H1 (cell line): ENCODE results near the gene RRAS2. TPM values are rescaled to one million over a fixed set of nuclear protein-coding genes. Genes with fewer than 3 reads are reported as not detected.

Experiments
- CTCF ChIA-PET: fragments of 300-600 bp; sonication (Branson Sonifier 250); formaldehyde crosslinking; loops from one replicate; lab custom pipeline; 2021; ENCODE audit not compliant: partially characterized antibody; lab: Charles Lee
- POLR2A ChIA-PET: fragments of 300-600 bp; sonication (Branson Sonifier 250); formaldehyde crosslinking; loops from one replicate; lab custom pipeline; 2021; ENCODE audit warnings: inconsistent platforms; ENCODE audit not compliant: partially characterized antibody; lab: Charles Lee
- DNase-seq, 2 experiments: peaks; one replicate each; pipeline versions ENCODE4 v3.0.0 to v3.0.0-alpha.2; 2010 to 2022; ENCODE audit warnings: low spot score in 2 of 2, low read depth in 1 of 2, mixed read lengths in 1 of 2
- FAIRE-seq: peaks from 2 replicates; lab custom pipeline; 2011; peaks lifted over from hg19 to GRCh38; lab: Jason Lieb, UNC
- H2AFZ ChIP-seq: 2 replicates; pipeline ENCODE4 v1.8.1; 2012; ENCODE audit warnings: low read length, inconsistent platforms
- H2AK5ac ChIP-seq: 2 replicates; pipeline ENCODE4 v1.6.1; 2013; ENCODE audit warnings: low read depth, low read length
- H2BK120ac ChIP-seq: replicated peaks from 2 replicates; pipeline ENCODE3; 2013; ENCODE audit warnings: low read depth, low read length, inconsistent platforms
- H2BK12ac ChIP-seq: 2 replicates; pipeline ENCODE4 v1.6.1; 2013; ENCODE audit warnings: low read depth, low read length
- H2BK15ac ChIP-seq: 2 replicates; pipeline ENCODE4 v1.6.1; 2013; ENCODE audit warnings: low read length
- H2BK20ac ChIP-seq: 2 replicates; pipeline ENCODE4 v1.6.1; 2013; ENCODE audit warnings: low read length
- H2BK5ac ChIP-seq: 2 replicates; pipeline ENCODE4 v1.6.1; 2013; ENCODE audit warnings: low read depth, low read length
- H3K14ac ChIP-seq: 2 replicates; pipeline ENCODE4 v1.6.1; 2013; ENCODE audit warnings: inconsistent platforms; ENCODE audit not compliant: insufficient read length
- H3K18ac ChIP-seq: 2 replicates; pipeline ENCODE4 v1.6.1; 2013; ENCODE audit warnings: low read length; ENCODE audit errors: extremely low read depth
- H3K23ac ChIP-seq: 2 replicates; pipeline ENCODE4 v1.6.1; 2013; ENCODE audit warnings: inconsistent platforms; ENCODE audit not compliant: insufficient read length
- H3K23me2 ChIP-seq: 2 replicates; pipeline ENCODE4 v1.6.1; 2013; ENCODE audit warnings: low read depth, low read length
- H3K27ac ChIP-seq: 2 replicates; pipeline ENCODE4 v1.6.1; 2011; ENCODE audit warnings: low read depth, low read length, inconsistent platforms
- H3K27me3 ChIP-seq, 4 experiments: replicated peaks in 1 of 4; 1 replicate in 1 of 4; 2 replicates in 3 of 4; pipeline versions ENCODE4 v1.6.1 to v1.8.1; 2011 to 2013; ENCODE audit warnings: low read length in 3 of 4, mild to moderate bottlenecking in 3 of 4, inconsistent platforms in 2 of 4, mixed read lengths in 2 of 4, moderate library complexity in 1 of 4; ENCODE audit not compliant: control insufficient read depth in 3 of 4, insufficient read depth in 3 of 4; ENCODE audit errors: extremely low read depth in 1 of 4
- H3K36me3 ChIP-seq, 4 experiments: 2 replicates each; pipeline versions ENCODE4 v1.6.1 to v1.8.1; 2011 to 2013; ENCODE audit warnings: mild to moderate bottlenecking in 4 of 4, low read length in 3 of 4, moderate library complexity in 2 of 4, control low read depth in 1 of 4, inconsistent platforms in 1 of 4; ENCODE audit not compliant: insufficient read depth in 4 of 4, control insufficient read depth in 2 of 4
- H3K4ac ChIP-seq: replicated peaks from 2 replicates; pipeline ENCODE3; 2013; ENCODE audit warnings: low read length, low read depth, mixed read lengths, inconsistent platforms; ENCODE audit not compliant: insufficient read length
- H3K4me1 ChIP-seq, 4 experiments: replicated peaks in 1 of 4; 1 replicate in 1 of 4; 2 replicates in 3 of 4; pipeline versions ENCODE4 v1.6.1 to v1.8.1; 2011 to 2013; ENCODE audit warnings: low read length in 3 of 4, inconsistent platforms in 2 of 4, mixed read lengths in 1 of 4; ENCODE audit not compliant: insufficient read depth in 4 of 4, control insufficient read depth in 3 of 4
- H3K4me2 ChIP-seq, 2 experiments: 2 replicates each; pipeline versions ENCODE4 v1.6.1 to v1.8.1; 2011 to 2013; ENCODE audit warnings: low read depth in 2 of 2, low read length in 2 of 2, control low read depth in 1 of 2, inconsistent platforms in 1 of 2, mild to moderate bottlenecking in 1 of 2; ENCODE audit not compliant: insufficient read depth in 1 of 2
- H3K4me3 ChIP-seq, 4 experiments: fragments of 200-600, 300-600 bp in 1 of 4; sonication (generic), shearing (Covaris generic), sonication (Bioruptor Twin) in 1 of 4; 2 replicates each; pipeline versions ENCODE4 v1.5.1 to v1.8.1; 2011 to 2016; ENCODE audit warnings: low read length in 4 of 4, low read depth in 3 of 4, control low read depth in 2 of 4, inconsistent platforms in 2 of 4, mild to moderate bottlenecking in 2 of 4, mixed read lengths in 1 of 4, moderate library complexity in 1 of 4; ENCODE audit not compliant: insufficient read depth in 2 of 4; ENCODE audit errors: extremely low read depth in 1 of 4
- H3K56ac ChIP-seq: replicated peaks from 2 replicates; pipeline ENCODE3; 2013; ENCODE audit warnings: low read depth, mild to moderate bottlenecking, mixed read lengths, low read length, inconsistent platforms; ENCODE audit not compliant: insufficient read length
- H3K79me1 ChIP-seq: 2 replicates; pipeline ENCODE4 v1.6.1; 2013; ENCODE audit warnings: low read depth, low read length, control low read depth
- H3K79me2 ChIP-seq, 2 experiments: 2 replicates each; pipeline versions ENCODE4 v1.6.1 to v1.8.1; 2012 to 2013; ENCODE audit warnings: low read length in 2 of 2, mild to moderate bottlenecking in 2 of 2, inconsistent platforms in 1 of 2; ENCODE audit not compliant: insufficient read depth in 2 of 2, control insufficient read depth in 1 of 2
- H3K9ac ChIP-seq, 4 experiments: replicated peaks in 1 of 4; 1 replicate in 1 of 4; 2 replicates in 3 of 4; pipeline versions ENCODE4 v1.6.1 to v1.8.1; 2011 to 2013; ENCODE audit warnings: low read depth in 3 of 4, low read length in 3 of 4, control low read depth in 2 of 4, mild to moderate bottlenecking in 2 of 4, moderate library complexity in 2 of 4, inconsistent platforms in 1 of 4; ENCODE audit errors: extremely low read depth in 1 of 4
- H3K9me3 ChIP-seq, 2 experiments: 2 replicates each; pipeline versions ENCODE4 v1.6.1 to v1.8.1; 2012 to 2013; ENCODE audit warnings: mild to moderate bottlenecking in 2 of 2, moderate library complexity in 2 of 2, control low read depth in 1 of 2, inconsistent platforms in 1 of 2, low read depth in 1 of 2, low read length in 1 of 2, mixed read lengths in 1 of 2; ENCODE audit not compliant: insufficient read depth in 2 of 2
- H4K20me1 ChIP-seq, 2 experiments: replicated peaks in 1 of 2; 2 replicates each; pipeline versions ENCODE3 to v1.8.1; 2011 to 2013; ENCODE audit warnings: inconsistent platforms in 2 of 2, low read length in 2 of 2, mild to moderate bottlenecking in 1 of 2; ENCODE audit not compliant: insufficient read depth in 2 of 2, control insufficient read depth in 1 of 2
- H4K5ac ChIP-seq: 2 replicates; pipeline ENCODE4 v1.6.1; 2013; ENCODE audit warnings: low read length, low read depth, mixed read lengths, inconsistent platforms; ENCODE audit not compliant: insufficient read length
- H4K8ac ChIP-seq: 2 replicates; pipeline ENCODE4 v1.8.0; 2013; ENCODE audit warnings: mild to moderate bottlenecking, moderate library complexity, low read length, inconsistent platforms; ENCODE audit not compliant: insufficient read depth; ENCODE audit errors: extremely low read depth
- H4K91ac ChIP-seq: replicated peaks from 2 replicates; pipeline ENCODE3; 2013; ENCODE audit warnings: low read length, mixed read lengths, inconsistent platforms; ENCODE audit not compliant: insufficient read length
- CREB1 ChIP-seq: IDR thresholded peaks from 2 replicates; pipeline ENCODE4 v1.6.1; 2012; ENCODE audit warnings: inconsistent platforms
- CTCF ChIP-seq, 3 experiments: IDR thresholded peaks; 1 replicate in 2 of 3; 2 replicates in 1 of 3; pipeline versions ENCODE4 v1.5.1 to v1.6.1; 2011; ENCODE audit warnings: low read length in 3 of 3, mild to moderate bottlenecking in 3 of 3, inconsistent platforms in 2 of 3, low read depth in 1 of 3, moderate library complexity in 1 of 3; ENCODE audit not compliant: insufficient read depth in 1 of 3; ENCODE audit errors: control extremely low read depth in 1 of 3
- SP2 ChIP-seq: IDR thresholded peaks from 2 replicates; pipeline ENCODE4 v1.6.1; 2012; ENCODE audit warnings: mild to moderate bottlenecking, low read length, inconsistent platforms
- SRF ChIP-seq: IDR thresholded peaks from 2 replicates; pipeline ENCODE4 v1.6.1; 2011; ENCODE audit warnings: mild to moderate bottlenecking, low read depth, low read length, moderate library complexity
- WGBS, 2 experiments: shearing (Covaris generic) in 1 of 2; methylation state at CpG; one replicate each; pipeline versions ENCODE4 v1.1.6 to v1.1.7; 2013 to 2015; ENCODE audit warnings: low lambda C conversion rate in 2 of 2, mixed read lengths in 2 of 2, inconsistent platforms in 1 of 2, low coverage in 1 of 2, missing lambda C conversion rate in 1 of 2; ENCODE audit not compliant: insufficient replicate concordance in 2 of 2, insufficient coverage in 1 of 2, insufficient read length in 1 of 2; ENCODE audit errors: extremely low coverage in 1 of 2, missing lambda C conversion rate in 1 of 2; 5-methylcytosine and 5-hydroxymethylcytosine counted together
- polyA plus RNA-seq, 7 experiments: library from polyadenylated mRNA; depleted of rRNA in 3 of 7; stranded (reverse) in 5 of 7; unstranded in 2 of 7; fragments of >200 nt in 5 of 7; fragments of 200-250 nt in 2 of 7; gene quantifications; 1 replicate in 5 of 7; 2 replicates in 1 of 7; 4 replicates in 1 of 7; pipeline versions ENCODE4 v1.2.1 to v1.2.3, GENCODE V29; 2011 to 2013; ENCODE audit warnings: missing spikeins in 2 of 7, mixed read lengths in 2 of 7
- total RNA-seq: library from RNA; stranded (reverse); fragmentation: NEBNext Ultra II Directional; extraction: Animal tissue kit (Norgen Biotek cat#: 25700); gene quantifications from 2 replicates; pipeline ENCODE4 v1.2.1, GENCODE V29; 2021

RRAS2 gene
- total and polyA plus RNA-seq, 2 of the 8 experiments (the other 6 are each of a cell fraction or from before 2014, with no cell fraction given) = 72.3 to 234 TPM

- peaks cover 0 to 27% (median 5%) of the 10 kb centered on the region in 4 experiments; a peak in 5 of 7 replicates for H3K4me1 ChIP-seq
- H3K9ac ChIP-seq = no peak overlapping the region
- no peak overlapping the region for H3K14ac ChIP-seq
- peaks cover 41 to 100% of the 10 kb centered on the region in 2 experiments for H3K79me2 ChIP-seq
- H2AFZ ChIP-seq = no peak overlapping the region
- 45% methylated on average over 6 of the region's 6 CpGs; no CpG with 5 or more reads in 1 of the 2 experiments for WGBS, 2 experiments
- no peak overlapping the region for H3K23ac ChIP-seq
- no peak overlapping the region for H2BK20ac ChIP-seq
- ChIA-PET CTCF (interaction anchor here (0.6 to 17.5 kb wide), 40 partner anchors 8 to 528 kb away, joined by 3 to 312 read pairs (median 6); no protein-coding TSS in a partner anchor), POLR2A (interaction anchor here (0.6 to 2.2 kb wide), 11 partner anchors 10 to 122 kb away, joined by 3 to 11 read pairs (median 4); no protein-coding TSS in a partner anchor)
- H3K27me3 ChIP-seq = no peaks in the 10 kb centered on the region
- H3K27ac ChIP-seq = no peak overlapping the region
- no peaks in the 10 kb centered on the region for H3K9me3 ChIP-seq
- peaks cover 2% of the 10 kb centered on the region; the same call in 1 of the 2 replicates for H3K23me2 ChIP-seq
- H3K4ac ChIP-seq = no peak overlapping the region
- H3K36me3 ChIP-seq = peaks cover 0 to under 1% (median 0%) of the 10 kb centered on the region in 4 experiments; a peak in 1 of 8 replicates
- no peak overlapping the region for H2AK5ac ChIP-seq
- H2BK120ac ChIP-seq = no peak overlapping the region
- H3K18ac ChIP-seq = no peak overlapping the region
- H4K20me1 ChIP-seq = peaks cover 16 to 17% of the 10 kb centered on the region in 2 experiments
- 0 out of 4 replicates have a peak overlapping the region, but pooled peaks of 1 of the 2 experiments have one; percentile 7 for H3K4me2 ChIP-seq
- H4K91ac ChIP-seq = no peak overlapping the region
- H2BK12ac ChIP-seq = no peak overlapping the region
- H3K56ac ChIP-seq = no peak overlapping the region
- H2BK5ac ChIP-seq = no peak overlapping the region
- no peak overlapping the region for H3K4me3 ChIP-seq
- H4K8ac ChIP-seq = no peak overlapping the region
- peak in 1 of 2 experiments; percentile 23 for DNase-seq
- H4K5ac ChIP-seq = no peak overlapping the region
- peaks cover 9% of the 10 kb centered on the region for H3K79me1 ChIP-seq
- peak; percentile 98 for FAIRE-seq
- no peak overlapping the region for H2BK15ac ChIP-seq
- peak; percentile 35 to 91 (median 88) for TF ChIP-seq CTCF (IDR thresholded peaks at IDR 0.05; ENCODE audit: control extremely low read depth in 1 of 3, insufficient read depth in 1 of 3, low read depth in 1 of 3, low read length in 3 of 3)
- no peak for TF ChIP-seq SP2
- peak; percentile 30; the same call in 1 of the 2 replicates for TF ChIP-seq CREB1
- TF ChIP-seq SRF = no peak
Measured at GRCh38 chr11:14300661-14301304, 58.2 kb downstream of the RRAS2 start.
